SJCRH30 (cell line): ENCODE measurements around the gene THSD7A. TPM values are rescaled to one million over a fixed set of nuclear protein-coding genes. Genes with fewer than 3 reads are reported as not detected.

Experiments used
- DNase-seq, 2 experiments: peaks; one replicate each; pipeline ENCODE4 v3.0.0-alpha.2; 2015 to 2020
- H3K27ac ChIP-seq: fragments of 250-450 bp; sonication (Bioruptor Pico); 2 replicates; pipeline ENCODE4 v1.5.1; 2020; ENCODE audit warnings: mild to moderate bottlenecking, moderate library complexity
- H3K27me3 ChIP-seq: fragments of 250-450 bp; sonication (Bioruptor Pico); 2 replicates; pipeline ENCODE4 v1.5.1; 2020; ENCODE audit warnings: mild to moderate bottlenecking, moderate library complexity
- H3K36me3 ChIP-seq: fragments of 250-450 bp; sonication (Bioruptor Pico); 2 replicates; pipeline ENCODE4 v1.5.1; 2020; ENCODE audit warnings: mild to moderate bottlenecking, moderate library complexity
- H3K4me1 ChIP-seq: fragments of 250-450 bp; sonication (Bioruptor Pico); 2 replicates; pipeline ENCODE4 v1.5.1; 2020; ENCODE audit warnings: mild to moderate bottlenecking, moderate library complexity
- H3K4me3 ChIP-seq: fragments of 250-450 bp; sonication (Bioruptor Pico); 2 replicates; pipeline ENCODE4 v1.5.1; 2020; ENCODE audit warnings: mild to moderate bottlenecking, moderate library complexity
- H3K9me3 ChIP-seq: fragments of 250-450 bp; sonication (Bioruptor Pico); replicated peaks from 2 replicates; pipeline ENCODE4 v1.5.1; 2020; ENCODE audit warnings: mild to moderate bottlenecking, moderate library complexity
- total RNA-seq: library from RNA; depleted of rRNA; stranded (reverse); fragments of >200 nt; shearing (Covaris generic); gene quantifications from 2 replicates; pipeline ENCODE4 v1.2.3, GENCODE V29; 2014

THSD7A gene
- total RNA-seq, 1 experiment from 2014 or later: 0.10 TPM

GRCh38 chr7:11750191-11750590 lies 81.8 kb downstream of the THSD7A start:
- no peaks in the 10 kb centered on the region for H3K36me3 ChIP-seq
- peaks cover 14% of the 10 kb centered on the region for H3K4me1 ChIP-seq
- H3K27ac ChIP-seq: no peak overlapping the region
- no peak for DNase-seq
- H3K4me3 ChIP-seq: no peak overlapping the region
- no peaks in the 10 kb centered on the region for H3K27me3 ChIP-seq
- H3K9me3 ChIP-seq: no peaks in the 10 kb centered on the region

DNA sequence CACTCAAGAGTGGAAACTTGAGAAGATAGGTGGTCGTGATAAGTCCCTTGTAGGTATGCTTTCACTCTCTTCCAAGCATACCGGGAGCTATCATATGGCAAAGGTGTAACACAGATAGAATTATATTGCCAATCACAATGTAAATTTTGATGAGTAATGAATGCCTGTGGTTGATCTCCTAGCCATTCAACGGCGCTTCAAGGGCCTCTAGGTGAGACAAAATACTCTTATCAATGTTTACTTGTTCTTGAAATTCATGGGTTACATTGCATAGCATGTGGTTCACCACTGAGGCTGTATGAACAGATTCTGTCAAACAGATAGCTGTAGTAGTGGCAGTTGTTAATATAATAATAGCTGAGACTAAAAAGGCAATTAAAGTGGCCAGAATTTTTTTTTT lies 82.4 kb downstream of the THSD7A start:
- no peak overlapping the region for H3K27ac ChIP-seq

DNA sequence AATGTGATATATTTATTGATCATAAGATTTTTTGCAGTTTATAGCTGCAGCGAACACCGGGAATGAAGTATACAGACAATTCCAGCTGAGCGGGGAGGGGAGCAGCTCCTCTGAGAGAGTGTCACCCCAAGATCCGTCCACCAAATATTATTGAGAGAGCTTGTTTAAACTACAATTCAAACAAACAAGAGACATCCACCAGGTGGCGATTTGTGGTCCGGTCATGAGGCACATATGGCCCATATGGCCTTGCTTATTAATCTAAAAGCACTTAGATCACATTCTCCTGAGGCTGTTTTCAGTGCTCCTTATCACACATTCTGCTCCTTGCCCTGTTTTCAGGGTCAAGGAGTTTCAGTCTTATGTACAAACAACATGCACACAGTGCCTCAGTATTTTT lies 83.1 kb downstream of the THSD7A start:
- Histone ChIP-seq H3K9me3 (no peaks in the 10 kb centered on the region), H3K27ac (no peak overlapping the region), H3K36me3 (no peaks in the 10 kb centered on the region), H3K4me3 (no peak overlapping the region), H3K27me3 (no peaks in the 10 kb centered on the region), H3K4me1 (peaks cover 10% of the 10 kb centered on the region)
- DNase-seq: no peak

More for the DNA sequence above, 82.4 kb downstream of the THSD7A start:
- Histone ChIP-seq H3K4me3 (no peak overlapping the region), H3K9me3 (no peaks in the 10 kb centered on the region), H3K27me3 (no peaks in the 10 kb centered on the region), H3K36me3 (no peaks in the 10 kb centered on the region), H3K4me1 (peaks cover 14% of the 10 kb centered on the region)
- no peak for DNase-seq

GRCh38 chr7:11747715-11748485 lies 84.1 kb downstream of the THSD7A start:
- DNase-seq: no peak
- Histone ChIP-seq H3K36me3 (no peaks in the 10 kb centered on the region), H3K27ac (no peak overlapping the region), H3K9me3 (no peaks in the 10 kb centered on the region), H3K4me1 (peaks cover 2% of the 10 kb centered on the region; the same call in 1 of the 2 replicates), H3K4me3 (no peak overlapping the region), H3K27me3 (no peaks in the 10 kb centered on the region)

DNA sequence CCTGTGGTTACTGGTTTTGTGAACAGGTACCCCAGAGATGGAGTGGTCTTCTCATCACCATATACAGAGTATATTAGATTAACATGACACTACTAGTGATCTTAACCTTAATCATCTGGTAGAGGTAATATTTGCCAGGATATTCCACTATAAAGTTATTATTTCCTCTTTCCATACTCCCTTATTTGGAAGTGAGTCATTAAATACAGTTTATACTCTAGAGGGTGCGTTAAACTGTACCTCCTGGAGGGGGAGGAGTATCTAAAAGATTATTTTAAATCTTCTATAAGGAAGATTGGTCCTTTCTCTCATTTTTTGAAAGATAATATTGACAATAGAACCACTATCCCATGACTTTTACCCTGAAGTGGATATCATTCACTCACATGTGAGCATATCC lies 85.4 kb downstream of the THSD7A start:
- H3K9me3 ChIP-seq: no peaks in the 10 kb centered on the region
- no peak overlapping the region for H3K4me3 ChIP-seq
- H3K27me3 ChIP-seq: no peaks in the 10 kb centered on the region
- no peak overlapping the region for H3K27ac ChIP-seq
- no peaks in the 10 kb centered on the region for H3K4me1 ChIP-seq
- DNase-seq: no peak
- no peaks in the 10 kb centered on the region for H3K36me3 ChIP-seq

- H3K4me1 ChIP-seq: no peaks in the 10 kb centered on the region
- no peaks in the 10 kb centered on the region for H3K27me3 ChIP-seq
- no peak for DNase-seq
- H3K9me3 ChIP-seq: no peaks in the 10 kb centered on the region
- H3K4me3 ChIP-seq: no peak overlapping the region
- no peak overlapping the region for H3K27ac ChIP-seq
- H3K36me3 ChIP-seq: no peaks in the 10 kb centered on the region
Measured at GRCh38 chr7:11743548-11743947, 88.5 kb downstream of the THSD7A start.

DNA sequence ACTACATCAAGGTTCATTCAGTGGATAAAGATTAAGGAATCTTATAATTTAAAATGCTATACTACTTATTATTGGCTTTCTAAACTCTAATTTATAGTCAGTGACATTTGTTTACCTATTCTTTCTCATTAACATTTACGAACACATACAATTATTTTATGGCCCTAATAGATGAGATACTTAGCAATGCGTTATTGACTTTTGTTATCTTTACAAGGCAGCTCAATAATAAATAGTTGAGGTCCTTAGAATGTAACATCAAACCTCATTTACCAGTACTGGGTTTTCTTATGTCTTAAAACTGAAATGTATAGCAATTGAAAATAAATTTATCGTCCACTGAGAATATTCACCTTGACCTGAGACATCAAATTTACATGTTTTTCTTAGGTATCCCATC lies 89.0 kb downstream of the THSD7A start:
- Histone ChIP-seq H3K27ac (no peak overlapping the region), H3K4me1 (no peaks in the 10 kb centered on the region), H3K4me3 (no peak overlapping the region), H3K9me3 (no peaks in the 10 kb centered on the region), H3K27me3 (no peaks in the 10 kb centered on the region), H3K36me3 (no peaks in the 10 kb centered on the region)
- DNase-seq: no peak

DNA sequence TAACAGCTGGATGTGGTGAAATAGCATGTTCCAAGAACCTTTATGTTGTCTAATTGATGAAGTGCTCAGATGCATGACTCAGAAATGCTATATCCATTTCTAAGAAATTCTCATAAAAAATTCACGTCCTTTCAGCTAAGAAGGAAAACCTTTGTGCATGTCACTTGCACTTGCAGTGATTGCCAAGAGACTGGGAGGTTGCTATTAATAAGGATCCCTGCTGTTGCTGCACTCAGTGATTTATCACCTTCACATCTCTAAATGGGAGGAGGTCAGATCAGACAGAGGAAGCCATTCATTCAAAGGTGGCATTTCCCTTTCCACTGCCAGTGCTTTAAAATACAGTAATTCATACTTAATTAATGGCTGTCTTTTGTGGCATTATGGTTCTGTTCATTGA lies 89.5 kb downstream of the THSD7A start:
- no peaks in the 10 kb centered on the region for H3K36me3 ChIP-seq
- H3K4me1 ChIP-seq: no peaks in the 10 kb centered on the region
- H3K27ac ChIP-seq: no peak overlapping the region
- no peak overlapping the region for H3K4me3 ChIP-seq
- no peaks in the 10 kb centered on the region for H3K27me3 ChIP-seq
- H3K9me3 ChIP-seq: no peaks in the 10 kb centered on the region
- DNase-seq: no peak

DNA sequence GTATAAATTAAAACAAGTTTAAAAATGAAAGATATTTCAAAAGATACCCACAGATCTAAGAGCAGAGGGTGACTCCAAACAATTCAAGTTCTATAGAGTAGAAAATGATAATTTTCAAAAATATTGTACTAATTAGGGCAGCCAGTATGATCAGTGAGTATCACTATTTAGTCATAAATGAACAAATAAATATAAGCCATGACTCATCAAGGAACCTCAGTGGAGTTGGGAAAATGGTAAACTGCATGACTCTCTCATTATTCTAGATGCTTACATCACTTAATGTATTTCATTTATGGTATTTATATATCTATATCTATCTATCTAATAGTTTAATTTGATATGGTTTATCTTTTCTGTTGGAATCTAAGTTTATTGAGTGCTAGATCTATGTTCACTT lies 94.3 kb downstream of the THSD7A start:
- H3K27ac ChIP-seq: no peak overlapping the region
- no peak for DNase-seq
- no peaks in the 10 kb centered on the region for H3K36me3 ChIP-seq
- no peak overlapping the region for H3K4me3 ChIP-seq
- no peaks in the 10 kb centered on the region for H3K4me1 ChIP-seq
- H3K27me3 ChIP-seq: no peaks in the 10 kb centered on the region
- H3K9me3 ChIP-seq: no peaks in the 10 kb centered on the region

DNA sequence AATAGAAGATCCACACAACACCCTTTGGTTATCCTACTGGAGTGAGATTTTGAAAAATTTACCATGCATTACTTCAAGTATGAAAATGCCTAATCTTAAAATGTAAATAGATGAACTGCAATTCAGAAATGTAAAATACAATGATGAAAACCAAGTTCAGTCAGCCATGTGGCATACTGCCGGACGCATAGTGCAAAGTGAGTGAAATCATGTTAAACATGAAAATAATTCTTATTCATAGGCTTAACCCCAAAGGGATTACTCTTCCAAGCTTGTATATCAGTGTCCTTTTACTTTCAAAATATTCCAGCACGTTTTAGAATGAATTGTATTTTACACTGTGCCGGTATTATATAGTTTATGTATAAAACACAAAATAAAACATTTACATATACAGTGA lies 99.8 kb downstream of the THSD7A start:
- H3K27me3 ChIP-seq: no peaks in the 10 kb centered on the region
- H3K36me3 ChIP-seq: no peaks in the 10 kb centered on the region
- DNase-seq: no peak
- no peak overlapping the region for H3K4me3 ChIP-seq
- no peaks in the 10 kb centered on the region for H3K4me1 ChIP-seq
- H3K27ac ChIP-seq: no peak overlapping the region
- no peaks in the 10 kb centered on the region for H3K9me3 ChIP-seq

GRCh38 chr7:11730725-11731124 lies 101.3 kb downstream of the THSD7A start:
- Histone ChIP-seq H3K4me1 (no peaks in the 10 kb centered on the region), H3K4me3 (no peak overlapping the region), H3K9me3 (no peaks in the 10 kb centered on the region), H3K27ac (no peak overlapping the region), H3K27me3 (no peaks in the 10 kb centered on the region), H3K36me3 (no peaks in the 10 kb centered on the region)
- no peak for DNase-seq

DNA sequence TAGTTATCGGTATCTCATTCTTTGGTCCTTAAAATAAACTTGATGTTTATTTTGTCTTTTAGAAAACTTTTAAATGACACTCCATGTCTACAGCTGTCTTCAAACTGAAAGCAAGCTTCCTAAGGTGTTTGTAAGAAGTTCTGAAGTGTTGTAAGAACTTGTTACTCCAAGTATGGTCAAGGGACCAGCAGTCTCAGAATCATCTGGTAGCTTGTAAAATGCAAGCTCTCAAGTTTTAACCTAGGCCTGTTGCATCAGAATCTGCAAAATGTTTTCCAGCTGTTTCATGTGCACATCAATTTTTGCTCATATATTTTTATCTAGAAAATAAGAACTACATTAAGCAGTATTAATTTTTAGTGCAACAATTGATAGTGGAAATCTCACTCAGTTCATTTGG lies 104.1 kb downstream of the THSD7A start:
- H3K36me3 ChIP-seq: no peaks in the 10 kb centered on the region
- no peak for DNase-seq
- no peaks in the 10 kb centered on the region for H3K4me1 ChIP-seq
- no peak overlapping the region for H3K4me3 ChIP-seq
- H3K27me3 ChIP-seq: no peaks in the 10 kb centered on the region
- H3K9me3 ChIP-seq: no peaks in the 10 kb centered on the region
- no peak overlapping the region for H3K27ac ChIP-seq

DNA sequence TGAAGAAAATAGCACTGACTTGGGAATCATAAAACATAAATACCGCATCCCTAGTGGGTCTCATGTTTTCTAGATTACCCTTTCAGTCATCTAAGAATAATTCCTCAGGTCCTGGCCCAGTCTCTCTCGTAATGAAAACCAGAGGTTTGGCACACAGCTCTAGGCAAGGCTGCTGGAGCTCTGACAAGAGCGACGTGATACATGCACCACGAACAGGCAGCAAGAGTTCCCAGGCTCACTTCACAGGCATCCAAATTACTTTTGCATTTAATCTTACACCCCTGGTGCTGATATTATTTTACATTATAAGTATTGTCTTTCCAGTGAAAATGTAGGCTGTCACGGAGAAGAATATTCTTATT lies 105.2 kb downstream of the THSD7A start:
- H3K4me3 ChIP-seq: no peak overlapping the region
- no peak for DNase-seq
- H3K9me3 ChIP-seq: no peaks in the 10 kb centered on the region
- H3K36me3 ChIP-seq: no peaks in the 10 kb centered on the region
- H3K4me1 ChIP-seq: no peaks in the 10 kb centered on the region
- no peak overlapping the region for H3K27ac ChIP-seq
- H3K27me3 ChIP-seq: no peaks in the 10 kb centered on the region

DNA sequence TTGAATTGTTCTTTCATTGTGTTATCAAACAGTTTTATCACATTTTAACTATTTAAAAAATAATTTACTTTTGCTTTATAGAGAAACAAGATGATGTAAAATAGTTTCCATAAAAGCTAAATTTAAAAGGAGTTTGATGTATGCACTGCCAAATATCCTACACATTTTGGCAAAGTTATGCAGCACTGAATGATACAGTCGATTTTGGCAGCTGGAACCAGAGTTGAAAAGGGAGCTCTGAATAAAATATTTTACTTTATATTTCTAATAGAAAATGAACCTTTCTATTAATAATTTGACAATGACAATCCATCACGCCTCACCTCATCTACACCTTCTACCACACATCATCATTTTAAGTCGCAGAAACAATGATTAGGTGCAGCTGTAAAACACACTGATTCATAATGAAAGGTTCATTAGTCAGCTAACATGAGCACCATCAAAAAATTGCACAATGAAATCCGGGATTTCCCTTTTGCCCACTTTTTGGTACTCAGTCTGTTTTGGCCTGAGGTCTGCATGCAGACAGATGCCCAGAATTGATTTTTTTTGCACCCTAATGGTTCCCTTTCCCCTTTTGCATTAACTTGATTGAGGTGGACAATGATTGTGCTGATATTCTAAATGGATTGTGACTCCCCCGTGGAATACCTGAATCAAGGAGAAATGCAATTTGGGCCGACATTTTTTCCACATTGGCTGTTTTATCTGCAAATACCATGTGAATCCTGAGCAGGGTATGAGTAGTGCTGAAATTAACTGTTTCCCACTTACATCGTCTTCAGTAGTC lies 105.8 kb downstream of the THSD7A start:
- Histone ChIP-seq H3K4me3 (no peak overlapping the region), H3K36me3 (no peaks in the 10 kb centered on the region), H3K4me1 (no peaks in the 10 kb centered on the region), H3K27me3 (no peaks in the 10 kb centered on the region), H3K9me3 (no peaks in the 10 kb centered on the region), H3K27ac (no peak overlapping the region)
- no peak for DNase-seq

DNA sequence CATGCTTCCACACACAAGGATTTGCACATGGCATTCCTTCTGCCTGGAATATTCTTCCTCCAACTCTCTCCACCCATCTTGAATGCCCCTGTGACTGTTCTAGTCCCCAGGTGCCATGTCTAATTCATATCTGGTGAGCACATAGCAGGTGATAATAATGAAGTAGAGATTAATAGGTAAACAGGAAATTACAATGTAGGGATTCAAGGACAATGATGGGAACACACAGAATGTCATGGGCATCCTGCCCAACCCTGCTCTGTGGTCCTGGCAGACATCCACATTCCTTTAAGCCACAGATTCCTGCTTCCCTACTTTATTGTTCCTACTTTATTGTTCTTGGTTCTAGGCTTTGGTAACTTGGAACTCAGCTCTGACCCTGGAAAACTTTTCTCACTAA lies 115.8 kb downstream of the THSD7A start:
- no peaks in the 10 kb centered on the region for H3K9me3 ChIP-seq
- peak overlapping the region; percentile 13; the same call in 1 of the 2 replicates for H3K27ac ChIP-seq
- peak; percentile 62 to 75 for DNase-seq
- H3K36me3 ChIP-seq: no peaks in the 10 kb centered on the region
- peaks cover 19% of the 10 kb centered on the region for H3K4me1 ChIP-seq
- no peaks in the 10 kb centered on the region for H3K27me3 ChIP-seq
- no peak overlapping the region for H3K4me3 ChIP-seq
